ENCODE measurements around the gene SLC25A41.
"Not testable (repeated sequence)": the region's sequence is repeated elsewhere in the genome, so short reads cannot be mapped to it uniquely, and the experiment has no call there.

SLC25A41 gene

GRCh38 chr19:6402837-6403608, 30.5 kb downstream of the SLC25A41 start:
- no peak for DNase-seq

- no peak for DNase-seq
These were observed 31.5 kb downstream of the SLC25A41 start for GRCh38 chr19:6402058-6402457.

- DNase-seq, result not testable (repeated sequence)
These were observed 33.3 kb downstream of the SLC25A41 start for GRCh38 chr19:6400062-6400944.

GRCh38 chr19:6396305-6396704, 37.3 kb downstream of the SLC25A41 start:
- no peak for DNase-seq

- no peak for DNase-seq
These were observed 38.7 kb downstream of the SLC25A41 start for GRCh38 chr19:6394831-6395230.

- peak; percentile 75 for DNase-seq
These were observed 39.6 kb downstream of the SLC25A41 start for GRCh38 chr19:6393983-6394412.

- DNase-seq, result peak; percentile 93
These were observed 40.2 kb downstream of the SLC25A41 start, which contains the start of gene GTF2F1 for GRCh38 chr19:6393074-6393982. GTF2F1 (minus strand) TSS chr19:6393164; CDS start chr19:6392995, 169 bp downstream.

GRCh38 chr19:6392221-6393073, 41.1 kb downstream of the SLC25A41 start:
- DNase-seq, result no peak

- DNase-seq, result no peak
These were observed 46.2 kb downstream of the SLC25A41 start for GRCh38 chr19:6387372-6387771.

- DNase-seq, result no peak
These were observed 49.2 kb downstream of the SLC25A41 start for GRCh38 chr19:6384381-6384780.

GRCh38 chr19:6383188-6383587, 50.4 kb downstream of the SLC25A41 start:
- DNase-seq, result no peak

- no peak for DNase-seq
These were observed 52.4 kb downstream of the SLC25A41 start for GRCh38 chr19:6381030-6381750.

- no peak for DNase-seq
These were observed 53.8 kb downstream of the SLC25A41 start for GRCh38 chr19:6379744-6380143.

- no peak for DNase-seq
These were observed 55.1 kb downstream of the SLC25A41 start for GRCh38 chr19:6378486-6378885.

- no peak for DNase-seq
These were observed 55.5 kb downstream of the SLC25A41 start for GRCh38 chr19:6378041-6378440.

GRCh38 chr19:6376512-6377190, 56.9 kb downstream of the SLC25A41 start:
- no peak for DNase-seq

All from stimulated activated CD4-positive, alpha-beta T cell treated with anti-CD3 and anti-CD28 coated beads, Interleukin-4, amount 100 ng/mL, for 1 hour (primary cell).